HUES64 (cell line): ENCODE data around the gene MEI4.

ENCODE experiments used
- H3K27ac ChIP-seq: 2 replicates; pipeline ENCODE4 v1.7.0; 2013; ENCODE audit warnings: low read depth, low read length, inconsistent platforms
- H3K27me3 ChIP-seq: 2 replicates; pipeline ENCODE4 v1.6.1; 2013; ENCODE audit warnings: mild to moderate bottlenecking, low read length; ENCODE audit not compliant: insufficient read depth
- H3K36me3 ChIP-seq: 2 replicates; pipeline ENCODE4 v1.6.1; 2013; ENCODE audit warnings: mild to moderate bottlenecking, low read length; ENCODE audit not compliant: insufficient read depth
- H3K4me1 ChIP-seq: 2 replicates; pipeline ENCODE4 v1.6.1; 2013; ENCODE audit warnings: mild to moderate bottlenecking, low read length, moderate library complexity; ENCODE audit not compliant: insufficient read depth
- H3K4me3 ChIP-seq: 2 replicates; pipeline ENCODE4 v1.5.1; 2013; ENCODE audit warnings: mild to moderate bottlenecking, low read length, moderate library complexity
- H3K9ac ChIP-seq: 2 replicates; pipeline ENCODE4 v1.6.1; 2013; ENCODE audit warnings: mild to moderate bottlenecking, low read depth, low read length
- H3K9me3 ChIP-seq: 2 replicates; pipeline ENCODE4 v1.6.1; 2013; ENCODE audit warnings: low read depth, low read length; ENCODE audit not compliant: insufficient read depth

The MEI4 gene

DNA sequence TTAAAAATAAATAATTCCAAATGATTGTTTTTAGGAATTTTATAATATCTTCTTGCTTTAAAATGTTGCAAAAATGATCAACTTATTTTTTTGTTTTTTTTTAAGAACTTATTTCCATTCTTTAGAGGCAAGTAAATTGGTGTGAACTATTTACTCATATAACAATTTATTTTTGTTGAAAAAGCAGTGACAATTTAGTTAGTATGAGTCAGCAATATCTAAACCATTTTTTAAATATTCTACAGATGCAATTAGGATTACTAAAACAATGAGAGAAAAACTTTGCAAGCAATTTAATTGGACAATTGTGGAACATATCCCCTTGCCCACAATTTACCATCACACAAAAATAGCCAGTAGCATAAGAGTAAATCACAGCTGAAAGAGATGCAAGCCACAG, 319.5 kb downstream of the MEI4 start:
- H3K4me1 ChIP-seq = no peaks in the 10 kb centered on the region
- no peaks in the 10 kb centered on the region for H3K36me3 ChIP-seq
- H3K9ac ChIP-seq = no peak overlapping the region
- H3K27ac ChIP-seq = no peak overlapping the region
- H3K4me3 ChIP-seq = no peak overlapping the region
- no peaks in the 10 kb centered on the region for H3K9me3 ChIP-seq
- H3K27me3 ChIP-seq = no peaks in the 10 kb centered on the region
